ENCODE measurements around the gene ZNHIT6. TPM values are rescaled to one million over a fixed set of nuclear protein-coding genes. Genes with fewer than 3 reads are reported as not detected.

The ZNHIT6 gene
- total and polyA plus RNA-seq, 2 donors (not counting 3 experiments of a cell fraction or from before 2014, with no cell fraction given): 7.3 to 18.8 TPM

GRCh38 chr1:85661767-85662166 is 46.5 kb downstream of the ZNHIT6 start:
- no peak overlapping the region for H3K4me3 ChIP-seq (replicated peaks in 1 of 3; ENCODE audit: insufficient read depth in 1 of 3, low read depth in 1 of 3, low read length in 3 of 3)
- H3K36me3 ChIP-seq (ENCODE audit: control insufficient read depth in 2 of 2, extremely low read depth in 1 of 2, insufficient read depth in 2 of 2, low read length in 2 of 2): no peaks in the 10 kb centered on the region
- dilution Hi-C loops (cut with MboI; ENCODE audit: extremely low pct_ligation_motif_present, low sequenced_read_pairs) (no loop called here), intact Hi-C loops (cut with micrococcal nuclease) (no loop called here)
- H3K4me2 ChIP-seq (ENCODE audit: insufficient read depth, low read length): no peak overlapping the region
- no TSS peak for BruUV-seq (replicated peaks)
- POLR2A ChIA-PET: no interaction called here
- TF ChIP-seq JUN (IDR thresholded peaks at IDR 0.05; ENCODE audit: borderline replicate concordance, insufficient read depth, insufficient read length, low read depth) (no peak), MYC (IDR thresholded peaks at IDR 0.05; ENCODE audit: low read depth, low read length) (no peak), FOS (IDR thresholded peaks at IDR 0.05; ENCODE audit: borderline replicate concordance, insufficient read depth, low read length) (no peak), POLR2AphosphoS5 (IDR thresholded peaks at IDR 0.05; ENCODE audit: insufficient read depth, low read depth, low read length) (no peak), EZH2 (IDR thresholded peaks at IDR 0.05; ENCODE audit: borderline replicate concordance, low read depth, low read length, severe bottlenecking) (no peak), GATA2 (IDR thresholded peaks at IDR 0.05; ENCODE audit: insufficient read depth, insufficient read length, low read depth, low read length) (no peak), POLR2A (IDR thresholded peaks at IDR 0.05; ENCODE audit: low read depth, low read length) (no peak), CTCF (IDR thresholded peaks at IDR 0.05; ENCODE audit: extremely low read depth in 1 of 2, insufficient read depth in 1 of 2, low read depth in 1 of 2, low read length in 2 of 2) (no peak), MAX (IDR thresholded peaks at IDR 0.05; ENCODE audit: insufficient read depth, insufficient read length) (no peak)
- no peak for FAIRE-seq
- H3K4me1 ChIP-seq (ENCODE audit: control insufficient read depth, extremely low read depth, insufficient read depth, low read length): no peaks in the 10 kb centered on the region
- H3K9me3 ChIP-seq (replicated peaks; ENCODE audit: control insufficient read depth, insufficient read depth, low read length): no peaks in the 10 kb centered on the region
- no peak for DNase-seq (ENCODE audit: low read depth, low spot score)
- no peak overlapping the region for H3K9ac ChIP-seq (replicated peaks; ENCODE audit: extremely low read depth, insufficient read depth, low read length)
- H4K20me1 ChIP-seq (replicated peaks; ENCODE audit: control insufficient read depth, extremely low read depth, insufficient read depth, low read length): no peaks in the 10 kb centered on the region
- H2AFZ ChIP-seq (ENCODE audit: low read depth, low read length): no peak overlapping the region
- no peaks in the 10 kb centered on the region for H3K27me3 ChIP-seq (ENCODE audit: control insufficient read depth in 2 of 2, insufficient read depth in 2 of 2, low read length in 2 of 2)
- no peaks in the 10 kb centered on the region for H3K79me2 ChIP-seq (ENCODE audit: control insufficient read depth, insufficient read depth, low read length)
- no peaks in the 10 kb centered on the region for H3K9me1 ChIP-seq (replicated peaks; ENCODE audit: control insufficient read depth, extremely low read depth, insufficient read depth, low read length)
- CTCF ChIA-PET: interaction anchor here (0.6 to 1.7 kb wide), 3 partner anchors 14 to 909 kb away, joined by 3 to 6 read pairs (median 4); no protein-coding TSS in a partner anchor
- no peak overlapping the region for H3K27ac ChIP-seq (ENCODE audit: insufficient read depth, low read depth, low read length)
